HL-60 (cell line): ENCODE results near the gene ACTC1.

ENCODE experiments used
- DNase-seq, 2 experiments: peaks; one replicate each; pipeline ENCODE4 v3.0.0-alpha.2; 2010 to 2020; ENCODE audit warnings: low read depth in 1 of 2, low spot score in 1 of 2
- H3K27ac ChIP-seq: fragments of 250-450 bp; sonication (Bioruptor Pico); replicated peaks from 2 replicates; pipeline ENCODE4 v1.5.1; 2020; ENCODE audit warnings: mild to moderate bottlenecking, moderate library complexity
- H3K27me3 ChIP-seq: fragments of 250-450 bp; sonication (Bioruptor Pico); 2 replicates; pipeline ENCODE4 v1.5.1; 2021; ENCODE audit warnings: mild to moderate bottlenecking, moderate library complexity; ENCODE audit not compliant: insufficient read depth, poor library complexity, severe bottlenecking
- H3K4me3 ChIP-seq: replicated peaks from 2 replicates; pipeline ENCODE4 v1.5.1; 2011; ENCODE audit warnings: mild to moderate bottlenecking, control low read depth, low read length; ENCODE audit not compliant: insufficient read depth
- GABPA ChIP-seq: IDR thresholded peaks from 2 replicates; pipeline ENCODE4 v1.6.1; 2012; ENCODE audit warnings: low read depth
- POLR2AphosphoS5 ChIP-seq: IDR thresholded peaks from 2 replicates; pipeline ENCODE4 v1.6.1; 2012; ENCODE audit warnings: low read depth
- REST ChIP-seq: IDR thresholded peaks from 2 replicates; pipeline ENCODE4 v1.6.1; 2012; ENCODE audit warnings: low read depth; ENCODE audit not compliant: insufficient replicate concordance
- SPI1 ChIP-seq: IDR thresholded peaks from 2 replicates; pipeline ENCODE4 v1.6.1; 2012; ENCODE audit warnings: low read depth, mild to moderate bottlenecking, borderline replicate concordance
- TF ChIP-seq, protein P1 (sequence below): IDR thresholded peaks from one replicate; pipeline ENCODE4 v1.5.1; 2011; ENCODE audit warnings: low read length, control low read depth, inconsistent platforms; ENCODE audit not compliant: insufficient read depth

Gene ACTC1

DNA sequence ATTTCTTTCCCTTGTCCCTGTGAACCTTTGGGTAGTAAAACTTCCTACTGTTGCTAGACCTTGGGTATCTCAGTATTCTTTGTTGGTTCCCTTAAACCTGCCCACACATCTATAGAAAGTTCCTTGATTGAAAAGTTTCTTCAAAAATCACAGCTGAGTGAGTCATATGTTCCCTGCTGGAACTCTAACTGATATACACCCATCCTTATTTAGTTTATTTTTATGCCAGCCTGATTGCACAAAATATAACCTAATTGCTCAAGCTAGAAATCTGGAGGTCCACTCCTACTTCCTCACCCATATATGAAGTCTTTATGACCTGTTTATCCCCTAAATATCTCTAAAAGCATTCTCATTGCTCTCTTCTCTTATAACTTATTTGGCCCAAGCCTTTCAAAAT, 26.8 kb downstream of the ACTC1 start:
- no peak overlapping the region for H3K4me3 ChIP-seq
- peaks cover 4% of the 10 kb centered on the region for H3K27me3 ChIP-seq
- TF ChIP-seq SPI1, result no peak
- no peak for DNase-seq
- no peak overlapping the region for H3K27ac ChIP-seq

- no peak for TF ChIP-seq POLR2AphosphoS5
- TF ChIP-seq, protein P1, sequence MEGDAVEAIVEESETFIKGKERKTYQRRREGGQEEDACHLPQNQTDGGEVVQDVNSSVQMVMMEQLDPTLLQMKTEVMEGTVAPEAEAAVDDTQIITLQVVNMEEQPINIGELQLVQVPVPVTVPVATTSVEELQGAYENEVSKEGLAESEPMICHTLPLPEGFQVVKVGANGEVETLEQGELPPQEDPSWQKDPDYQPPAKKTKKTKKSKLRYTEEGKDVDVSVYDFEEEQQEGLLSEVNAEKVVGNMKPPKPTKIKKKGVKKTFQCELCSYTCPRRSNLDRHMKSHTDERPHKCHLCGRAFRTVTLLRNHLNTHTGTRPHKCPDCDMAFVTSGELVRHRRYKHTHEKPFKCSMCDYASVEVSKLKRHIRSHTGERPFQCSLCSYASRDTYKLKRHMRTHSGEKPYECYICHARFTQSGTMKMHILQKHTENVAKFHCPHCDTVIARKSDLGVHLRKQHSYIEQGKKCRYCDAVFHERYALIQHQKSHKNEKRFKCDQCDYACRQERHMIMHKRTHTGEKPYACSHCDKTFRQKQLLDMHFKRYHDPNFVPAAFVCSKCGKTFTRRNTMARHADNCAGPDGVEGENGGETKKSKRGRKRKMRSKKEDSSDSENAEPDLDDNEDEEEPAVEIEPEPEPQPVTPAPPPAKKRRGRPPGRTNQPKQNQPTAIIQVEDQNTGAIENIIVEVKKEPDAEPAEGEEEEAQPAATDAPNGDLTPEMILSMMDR, result no peak
- TF ChIP-seq REST, result no peak
- no peak for TF ChIP-seq SPI1
- DNase-seq, result no peak
- no peaks in the 10 kb centered on the region for H3K27me3 ChIP-seq
Observed at GRCh38 chr15:34765741-34766140, 29.6 kb downstream of the ACTC1 start.

GRCh38 chr15:34760909-34761308, 34.4 kb downstream of the ACTC1 start:
- Histone ChIP-seq H3K27me3 (peaks cover 25% of the 10 kb centered on the region), H3K27ac (no peak overlapping the region), H3K4me3 (no peak overlapping the region)
- TF ChIP-seq, protein P1, result no peak
- TF ChIP-seq GABPA (no peak), POLR2AphosphoS5 (no peak), REST (no peak), SPI1 (no peak)
- no peak for DNase-seq

More at GRCh38 chr15:34765741-34766140, 29.6 kb downstream of the ACTC1 start:
- Histone ChIP-seq H3K27ac (no peak overlapping the region), H3K4me3 (no peak overlapping the region)

DNA sequence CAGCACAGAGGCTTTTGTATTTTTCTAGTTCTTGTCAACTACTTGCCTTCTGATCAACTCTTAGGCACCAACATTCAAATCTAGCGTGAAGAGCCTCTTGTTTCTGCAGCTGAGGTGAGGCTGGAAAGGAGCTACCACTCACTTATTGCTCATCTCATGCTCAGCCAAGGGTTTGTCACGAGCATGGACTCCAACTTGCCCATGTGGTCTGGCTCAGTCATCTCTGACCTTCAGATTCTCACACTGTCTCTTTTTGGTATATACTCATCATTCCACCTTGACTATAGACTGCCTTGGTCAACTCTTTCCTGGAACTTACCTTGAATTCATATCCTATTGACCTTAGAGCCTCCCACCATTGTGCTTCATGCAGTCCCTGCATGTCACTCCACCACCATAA, 35.4 kb downstream of the ACTC1 start:
- DNase-seq, result no peak
- TF ChIP-seq, protein P1, result no peak
- TF ChIP-seq SPI1 (no peak), REST (no peak), POLR2AphosphoS5 (no peak), GABPA (no peak)

More for the DNA sequence above, 35.4 kb downstream of the ACTC1 start:
- Histone ChIP-seq H3K27me3 (peaks cover 30% of the 10 kb centered on the region), H3K4me3 (no peak overlapping the region), H3K27ac (no peak overlapping the region)
